MM.1S (cell line): ENCODE measurements around the gene ZNF556.

Experiments
- CTCF ChIP-seq: fragments of 300-600 bp; sonication (generic); IDR thresholded peaks from 2 replicates; pipeline ENCODE4 v1.5.1; 2016; ENCODE audit warnings: antibody characterized with exemption, low read length, mixed read lengths
- EZH2 ChIP-seq: fragments of 300-600 bp; sonication (generic); optimal IDR thresholded peaks from 2 replicates; pipeline ENCODE3; 2017; ENCODE audit warnings: low read depth, mild to moderate bottlenecking, antibody characterized with exemption, low read length, mixed read lengths
- EZH2phosphoT487 ChIP-seq: fragments of 300-600 bp; sonication (generic); IDR thresholded peaks from 2 replicates; pipeline ENCODE4 v1.6.1; 2018; ENCODE audit warnings: antibody characterized with exemption, low read length

GRCh38 chr19:2883686-2884439, 16.7 kb downstream of the ZNF556 start:
- TF ChIP-seq CTCF (no peak), EZH2 (no peak), EZH2phosphoT487 (no peak)
